Activated naive CD4-positive, alpha-beta T cell (primary cell): ENCODE data around the gene LUC7L.
"Not testable (repeated sequence)": the region's sequence is repeated elsewhere in the genome, so short reads cannot be mapped to it uniquely, and the experiment has no call there.

Experiments
- DNase-seq, 4 experiments: peaks; one replicate each; lab custom pipeline; 2025; lab: John Stamatoyannopoulos, UW

Gene LUC7L

DNA sequence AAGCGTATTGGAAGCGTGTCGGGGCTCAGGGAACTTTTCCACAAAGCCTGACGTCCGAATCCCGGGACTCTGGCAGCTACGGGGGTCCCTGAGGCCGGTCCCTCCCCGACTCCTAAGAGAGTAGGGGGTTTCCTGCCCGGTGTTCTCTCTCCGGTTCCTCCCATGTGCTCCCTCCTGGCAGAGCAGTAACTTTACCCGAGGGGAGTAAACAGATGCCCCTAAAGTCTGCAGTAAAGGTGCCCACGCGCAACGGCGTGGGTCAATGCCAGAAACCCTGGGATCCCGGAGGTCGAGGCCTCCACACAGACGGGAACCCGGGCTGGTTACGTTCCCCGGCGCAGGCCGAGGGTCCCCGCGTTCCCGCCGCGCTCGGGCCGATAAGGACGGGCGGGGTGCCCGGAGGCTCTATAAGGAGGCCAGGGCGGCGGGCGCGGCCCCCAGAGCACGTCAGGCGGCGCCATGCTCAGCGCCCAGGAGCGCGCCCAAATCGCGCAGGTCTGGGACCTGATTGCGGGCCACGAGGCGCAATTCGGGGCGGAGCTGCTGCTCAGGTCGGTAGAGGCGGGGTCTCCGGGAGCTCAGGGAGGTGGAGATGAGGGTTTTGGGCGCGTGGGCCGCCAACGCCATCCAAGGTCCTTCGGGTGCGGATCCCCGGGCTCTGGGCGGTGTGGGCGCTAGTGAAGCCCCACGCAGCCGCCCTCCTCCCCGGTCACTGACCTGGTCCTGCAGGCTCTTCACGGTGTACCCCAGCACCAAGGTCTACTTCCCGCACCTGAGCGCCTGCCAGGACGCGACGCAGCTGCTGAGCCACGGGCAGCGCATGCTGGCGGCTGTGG lies 63.5 kb downstream of the LUC7L start, which contains the start of gene HBM:
HBM (plus strand) TSS at position 440 of the 836 bp plus-strand sequence; CDS start at position 460, 20 bp downstream.
- DNase-seq: no peak

- no peak for DNase-seq
Observed at GRCh38 chr16:164827-165538, 64.3 kb downstream of the LUC7L start.

DNA sequence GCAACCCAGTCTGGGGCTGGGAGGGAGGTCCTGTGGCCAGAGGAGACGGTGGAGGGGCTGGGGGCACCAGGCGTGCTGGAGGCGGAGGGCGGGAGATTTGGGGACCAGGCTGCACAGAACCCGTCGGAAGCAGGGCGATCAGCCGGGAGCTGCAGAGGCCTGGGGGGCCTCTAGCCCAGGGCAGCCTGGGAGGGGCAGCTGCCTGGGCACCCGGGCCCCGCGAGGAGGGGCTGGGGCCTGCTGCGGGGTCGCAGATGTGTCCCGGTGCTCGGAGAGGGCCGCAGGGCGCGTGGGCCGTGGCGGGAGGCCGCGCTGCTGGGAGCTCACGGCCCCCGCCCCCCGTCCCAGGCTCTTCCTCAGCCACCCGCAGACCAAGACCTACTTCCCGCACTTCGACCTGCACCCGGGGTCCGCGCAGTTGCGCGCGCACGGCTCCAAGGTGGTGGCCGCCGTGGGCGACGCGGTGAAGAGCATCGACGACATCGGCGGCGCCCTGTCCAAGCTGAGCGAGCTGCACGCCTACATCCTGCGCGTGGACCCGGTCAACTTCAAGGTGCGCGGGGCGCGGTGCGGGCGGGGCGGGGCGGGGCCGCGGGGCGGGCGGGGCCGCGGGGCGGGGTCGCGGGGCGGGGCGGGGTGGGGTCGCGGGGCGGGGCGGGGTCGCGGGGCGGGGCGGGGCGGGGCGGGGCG lies 65.0 kb downstream of the LUC7L start:
- DNase-seq: not testable (repeated sequence)

GRCh38 chr16:163696-164095 lies 65.6 kb downstream of the LUC7L start:
- DNase-seq: not testable (repeated sequence)

DNA sequence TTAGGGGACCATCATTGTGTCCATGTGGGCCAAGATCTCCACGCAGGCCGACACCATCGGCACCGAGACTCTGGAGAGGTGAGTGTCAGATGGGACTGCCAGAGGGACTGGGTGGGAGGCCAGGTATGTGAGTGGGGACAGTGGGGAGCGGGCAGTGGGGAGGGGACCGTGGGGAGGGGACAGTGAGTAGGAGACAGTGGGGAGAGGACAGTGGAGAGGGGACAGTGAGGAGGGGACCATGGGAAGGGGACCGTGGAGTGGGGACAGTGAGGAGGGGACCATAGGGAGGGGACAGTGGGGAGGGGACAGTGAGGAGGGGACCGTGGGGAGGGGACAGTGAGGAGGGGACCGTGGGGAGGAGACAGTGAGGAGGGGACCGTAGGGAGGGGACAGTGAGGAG lies 66.1 kb downstream of the LUC7L start:
- not testable (repeated sequence) for DNase-seq

DNA sequence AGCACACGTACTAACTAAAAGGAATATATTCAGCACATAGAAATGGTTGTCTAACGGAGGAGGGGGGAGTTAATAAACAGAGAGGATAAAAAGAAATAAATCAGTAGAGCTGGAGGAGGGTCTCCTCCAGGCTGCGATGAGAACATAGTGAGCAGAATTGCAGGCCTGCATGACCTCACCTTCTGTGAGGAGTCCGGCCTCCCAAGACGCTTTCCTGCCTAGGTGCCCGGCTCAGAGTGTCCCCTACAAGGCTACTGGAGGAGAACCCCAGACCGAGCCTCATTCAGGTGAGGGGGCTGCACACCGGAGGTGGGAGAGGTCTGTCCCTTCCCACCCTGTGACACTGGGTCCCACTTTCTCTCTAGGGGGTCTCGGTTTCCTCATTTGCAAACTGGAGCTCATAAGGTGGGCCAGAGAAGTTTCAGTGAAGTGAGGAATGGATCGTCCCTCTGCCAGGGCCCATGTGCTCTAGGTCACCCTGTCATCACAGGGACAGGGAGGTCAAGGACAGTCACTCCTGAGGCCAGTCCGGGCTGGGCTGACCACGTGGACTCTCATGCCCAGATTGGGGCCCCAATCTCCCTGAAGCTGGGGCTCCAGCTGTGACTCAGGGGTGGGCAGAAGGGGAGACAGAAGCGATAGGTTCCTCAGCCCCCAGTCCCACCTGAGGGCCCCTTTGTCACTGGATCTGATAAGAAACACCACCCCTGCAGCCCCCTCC lies 66.8 kb downstream of the LUC7L start:
- DNase-seq: no peak

GRCh38 chr16:160691-161190 lies 68.5 kb downstream of the LUC7L start:
- DNase-seq: no peak

- not testable (repeated sequence) for DNase-seq
Observed at GRCh38 chr16:160242-160641, 69.0 kb downstream of the LUC7L start.

- no peak for DNase-seq
Observed at GRCh38 chr16:159136-159849, 70.0 kb downstream of the LUC7L start.

DNA sequence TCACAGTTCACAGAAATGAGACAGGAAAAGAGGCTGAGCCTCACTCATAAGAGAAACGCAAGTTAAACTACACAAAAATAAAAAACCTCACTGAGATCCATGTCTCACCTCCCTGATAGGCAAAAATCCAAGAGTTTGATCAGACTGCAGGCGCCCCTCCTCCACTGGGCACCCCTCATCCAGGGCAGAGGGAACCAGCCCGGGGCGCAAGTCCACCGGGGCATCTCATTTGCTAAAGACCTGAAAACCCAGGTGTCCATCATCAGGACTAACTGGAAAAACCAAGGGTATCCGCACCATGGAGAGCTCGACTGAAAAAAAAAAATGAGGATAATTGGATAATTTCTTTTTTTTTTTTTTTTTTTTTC lies 74.2 kb downstream of the LUC7L start:
- DNase-seq: no peak

DNA sequence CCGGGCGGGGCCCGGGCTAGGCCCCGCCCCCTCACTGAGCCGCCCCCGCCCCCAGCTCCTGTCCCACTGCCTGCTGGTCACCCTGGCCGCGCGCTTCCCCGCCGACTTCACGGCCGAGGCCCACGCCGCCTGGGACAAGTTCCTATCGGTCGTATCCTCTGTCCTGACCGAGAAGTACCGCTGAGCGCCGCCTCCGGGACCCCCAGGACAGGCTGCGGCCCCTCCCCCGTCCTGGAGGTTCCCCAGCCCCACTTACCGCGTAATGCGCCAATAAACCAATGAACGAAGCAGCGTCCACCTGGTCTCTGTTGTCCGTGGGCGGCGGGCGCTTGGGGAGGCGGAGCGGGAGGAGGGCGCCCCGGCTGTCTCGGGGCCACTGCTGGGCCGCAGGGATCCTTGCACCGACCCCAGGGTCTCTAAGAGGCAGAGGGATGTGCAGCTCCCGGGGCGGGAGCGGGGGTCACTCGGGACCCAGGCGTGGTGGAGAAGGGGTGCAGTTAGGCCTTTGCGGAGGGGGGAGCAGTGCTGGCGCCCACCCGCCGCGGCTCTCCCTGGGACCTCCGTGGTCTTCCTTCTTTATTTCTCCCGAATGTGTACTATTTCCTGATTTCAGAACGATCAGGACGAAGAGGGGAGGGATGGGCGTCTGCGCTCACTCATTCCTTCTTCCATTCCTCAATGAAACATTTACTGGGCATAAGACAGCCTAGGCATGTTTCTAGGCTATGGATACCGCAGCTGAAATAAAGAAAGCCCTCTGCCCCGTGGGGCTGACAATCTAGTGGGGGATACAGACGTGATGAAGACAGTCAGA lies 74.8 kb downstream of the LUC7L start:
- no peak for DNase-seq

GRCh38 chr16:153550-154216 lies 75.6 kb downstream of the LUC7L start:
- DNase-seq: not testable (repeated sequence)

DNA sequence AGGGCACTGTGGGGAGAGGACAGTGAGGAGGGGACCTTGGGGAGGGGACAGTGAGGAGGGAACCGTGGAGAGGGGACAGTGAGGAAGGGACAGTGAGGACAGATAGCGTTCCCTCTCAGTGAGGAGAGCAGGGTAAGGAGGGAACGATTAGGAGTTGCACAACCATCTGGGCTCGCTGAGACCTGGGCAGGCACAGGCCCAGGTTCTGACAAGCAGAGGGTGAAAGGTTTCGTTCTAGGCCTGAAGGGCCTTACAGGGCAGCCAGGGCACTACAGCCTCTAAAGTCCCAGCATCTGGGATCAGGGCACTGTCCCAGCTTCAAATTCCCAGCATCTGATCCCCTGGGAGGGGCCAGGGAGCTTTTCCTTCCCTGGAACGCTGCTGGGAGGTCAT lies 76.1 kb downstream of the LUC7L start:
- DNase-seq: not testable (repeated sequence)

DNA sequence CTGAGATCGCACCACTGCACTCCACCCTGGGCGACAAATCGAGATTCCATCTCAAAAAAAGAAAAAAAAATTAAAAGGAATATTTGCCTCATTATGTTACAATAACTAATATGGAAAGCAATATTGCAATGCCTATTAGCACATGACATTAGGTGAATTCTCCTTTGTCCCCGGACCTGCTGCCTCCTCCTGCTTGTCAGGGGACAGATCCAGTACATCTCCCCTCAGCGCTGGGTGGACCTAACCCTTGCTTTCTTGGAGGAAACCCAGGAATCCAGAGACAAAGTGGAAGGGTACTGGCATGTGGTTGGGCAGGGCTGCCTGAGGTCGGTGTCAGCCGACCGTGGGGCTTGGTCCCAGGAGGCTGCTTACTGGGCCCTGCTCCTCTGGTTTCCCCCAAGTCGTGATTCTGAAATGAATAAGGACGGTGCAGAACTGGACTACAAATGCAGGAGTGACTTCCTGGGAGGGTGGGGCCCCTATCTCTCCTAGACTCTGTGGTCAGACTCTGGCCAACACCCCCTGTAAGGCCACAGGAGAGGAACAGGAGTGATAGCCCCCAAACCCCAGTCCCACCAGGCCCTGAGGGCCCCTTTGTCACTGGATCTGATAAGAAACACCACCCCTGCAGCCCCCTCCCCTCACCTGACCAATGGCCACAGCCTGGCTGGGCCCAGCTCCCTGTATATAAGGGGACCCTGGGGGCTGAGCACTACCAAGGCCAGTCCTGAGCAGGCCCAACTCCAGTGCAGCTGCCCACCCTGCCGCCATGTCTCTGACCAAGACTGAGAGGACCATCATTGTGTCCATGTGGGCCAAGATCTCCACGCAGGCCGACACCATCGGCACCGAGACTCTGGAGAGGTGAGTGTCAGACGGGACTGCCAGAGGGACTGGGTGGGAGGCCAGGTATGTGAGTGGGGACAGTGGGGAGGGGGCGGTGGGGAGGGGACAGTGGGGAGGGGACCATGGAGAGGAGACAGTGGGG lies 76.8 kb downstream of the LUC7L start, which contains the start of gene HBZ:
HBZ (plus strand) TSS at position 504 of the 988 bp plus-strand sequence; CDS start at position 770, 266 bp downstream.
- no peak for DNase-seq

DNA sequence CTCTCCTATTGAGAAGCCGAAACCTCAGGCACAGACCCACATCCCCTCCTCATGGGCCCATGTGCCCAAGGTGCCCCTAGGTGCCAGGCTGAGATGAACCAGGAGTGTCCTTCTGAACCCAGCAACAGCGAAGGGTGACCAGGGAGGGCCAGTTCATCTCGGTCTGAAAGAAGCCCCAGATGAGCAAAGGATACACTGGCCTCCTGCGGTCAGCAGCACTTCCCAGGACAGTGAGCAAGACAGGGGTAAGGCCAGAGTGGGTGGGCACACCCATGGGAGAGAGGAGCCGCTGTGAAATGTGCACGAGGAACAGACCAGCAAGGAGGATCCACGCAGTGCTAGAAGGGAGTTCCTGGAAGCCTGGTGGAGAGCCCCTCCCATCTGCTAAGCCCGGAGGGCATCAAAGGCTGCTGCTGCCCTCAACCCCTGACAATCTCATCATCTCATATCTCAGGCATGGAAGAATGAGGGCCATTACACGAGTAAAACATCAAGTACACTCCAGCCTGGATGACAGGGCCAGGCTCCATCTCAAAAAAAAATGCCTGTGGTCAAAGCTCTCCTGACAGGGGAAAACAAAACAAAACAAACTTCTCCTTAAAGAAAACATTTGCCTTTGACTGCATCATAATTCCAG lies 80.1 kb downstream of the LUC7L start:
- DNase-seq: no peak

GRCh38 chr16:146646-147045 lies 82.6 kb downstream of the LUC7L start:
- no peak for DNase-seq

DNA sequence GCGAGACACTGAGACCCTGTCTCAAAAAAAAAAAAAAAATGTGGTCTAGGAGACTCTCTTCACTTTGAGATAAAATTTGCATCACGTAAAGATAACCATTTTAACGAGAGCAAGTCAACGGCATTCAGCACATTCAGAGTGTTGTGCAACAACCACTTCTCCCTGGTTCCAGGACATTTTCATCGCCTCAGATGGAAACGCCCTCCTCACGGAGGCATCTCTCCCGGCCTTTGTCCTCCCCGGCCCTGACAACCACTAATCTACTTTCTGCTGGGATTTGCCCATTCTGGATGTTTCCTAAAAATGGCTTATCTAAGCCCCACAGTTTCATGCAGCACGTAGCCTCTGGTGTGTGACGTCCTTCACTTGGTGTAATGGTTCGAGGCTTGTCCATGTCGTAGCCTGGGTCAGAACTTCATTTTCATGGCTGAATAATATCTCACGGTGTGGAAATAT lies 84.4 kb downstream of the LUC7L start:
- DNase-seq: no peak

- DNase-seq: no peak
Observed at GRCh38 chr16:143456-143855, 85.8 kb downstream of the LUC7L start.
